ENCODE measurements around the gene HMGCL.

DNA sequence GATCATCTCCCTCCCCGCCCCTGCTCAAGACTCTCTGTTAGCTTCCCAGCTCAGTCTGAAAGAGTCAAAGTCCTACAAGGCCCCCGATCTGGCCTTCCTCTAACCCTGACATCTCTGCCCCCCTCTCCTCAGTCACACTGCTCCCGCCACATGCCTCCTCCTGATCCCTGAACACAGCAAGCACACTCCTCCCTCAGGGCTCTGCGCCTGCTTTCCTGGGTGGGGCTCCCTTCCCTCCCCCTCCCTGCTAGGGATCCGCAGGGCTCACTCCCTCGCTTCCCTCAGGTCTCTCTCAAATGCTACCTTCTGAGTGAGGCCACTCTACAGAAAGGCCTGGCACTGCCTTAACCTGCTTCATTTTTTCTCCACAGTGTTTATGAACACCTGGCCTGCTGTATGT is 18.9 kb downstream of the HMGCL start:
- TF ChIP-seq, protein P1, sequence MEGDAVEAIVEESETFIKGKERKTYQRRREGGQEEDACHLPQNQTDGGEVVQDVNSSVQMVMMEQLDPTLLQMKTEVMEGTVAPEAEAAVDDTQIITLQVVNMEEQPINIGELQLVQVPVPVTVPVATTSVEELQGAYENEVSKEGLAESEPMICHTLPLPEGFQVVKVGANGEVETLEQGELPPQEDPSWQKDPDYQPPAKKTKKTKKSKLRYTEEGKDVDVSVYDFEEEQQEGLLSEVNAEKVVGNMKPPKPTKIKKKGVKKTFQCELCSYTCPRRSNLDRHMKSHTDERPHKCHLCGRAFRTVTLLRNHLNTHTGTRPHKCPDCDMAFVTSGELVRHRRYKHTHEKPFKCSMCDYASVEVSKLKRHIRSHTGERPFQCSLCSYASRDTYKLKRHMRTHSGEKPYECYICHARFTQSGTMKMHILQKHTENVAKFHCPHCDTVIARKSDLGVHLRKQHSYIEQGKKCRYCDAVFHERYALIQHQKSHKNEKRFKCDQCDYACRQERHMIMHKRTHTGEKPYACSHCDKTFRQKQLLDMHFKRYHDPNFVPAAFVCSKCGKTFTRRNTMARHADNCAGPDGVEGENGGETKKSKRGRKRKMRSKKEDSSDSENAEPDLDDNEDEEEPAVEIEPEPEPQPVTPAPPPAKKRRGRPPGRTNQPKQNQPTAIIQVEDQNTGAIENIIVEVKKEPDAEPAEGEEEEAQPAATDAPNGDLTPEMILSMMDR (conservative IDR thresholded peaks at IDR 0.05): no peak
- no peak for TF ChIP-seq ZFX (IDR thresholded peaks at IDR 0.05)
